ENCODE data around the gene AKR1C8. TPM values are rescaled to one million over a fixed set of nuclear protein-coding genes. Genes with fewer than 3 reads are reported as not detected.

The AKR1C8 gene
- total RNA-seq, 1 experiment from 2014 or later = not detected

GRCh38 chr10:5206799-5207198 is 21.8 kb upstream of the AKR1C8 start:
- Histone ChIP-seq H3K27ac (ENCODE audit: low read depth, low read length) (no peak overlapping the region), H3K9me3 (ENCODE audit: control insufficient read depth in 1 of 2, insufficient read depth in 1 of 2, low read depth in 1 of 2, low read length in 2 of 2) (no peaks in the 10 kb centered on the region), H3K4me3 (replicated peaks in 1 of 2; ENCODE audit: low read depth in 1 of 2, low read length in 2 of 2) (no peak overlapping the region), H3K27me3 (ENCODE audit: insufficient read depth, low read length) (no peaks in the 10 kb centered on the region; the same call in 1 of the 2 replicates), H2AFZ (ENCODE audit: low read depth, low read length, poor library complexity, severe bottlenecking) (no peak overlapping the region), H3K4me1 (ENCODE audit: control insufficient read depth in 1 of 2, insufficient read depth in 2 of 2, low read length in 2 of 2) (no peaks in the 10 kb centered on the region), H3K9me2 (ENCODE audit: insufficient read depth) (no peaks in the 10 kb centered on the region; the same call in 1 of the 2 replicates), H3K4me2 (ENCODE audit: low read length) (no peak overlapping the region), H3K36me3 (ENCODE audit: control insufficient read depth in 1 of 2, insufficient read depth in 2 of 2, low read length in 2 of 2) (no peaks in the 10 kb centered on the region), H3K79me2 (ENCODE audit: insufficient read depth, low read length) (no peaks in the 10 kb centered on the region), H4K20me1 (ENCODE audit: insufficient read depth) (no peaks in the 10 kb centered on the region), H3K9ac (ENCODE audit: low read length) (no peak overlapping the region)
- DNase-seq (ENCODE audit: low read depth, low spot score) (no peak), ATAC-seq (no peak)
- TF ChIP-seq POLR2AphosphoS5 (IDR thresholded peaks at IDR 0.05; ENCODE audit: low read depth, low read length) (no peak), ZFX (IDR thresholded peaks at IDR 0.05) (no peak), SRF (IDR thresholded peaks at IDR 0.05; ENCODE audit: low read depth) (no peak), YY1 (IDR thresholded peaks at IDR 0.05; ENCODE audit: extremely low read depth, insufficient replicate concordance, low read depth, low read length) (no peak)
- ChIA-PET RAD21 (ENCODE audit: low non-redundant PET in 1 of 2, low total read pairs in 2 of 2, uncharacterized antibody in 2 of 2, unreplicated experiment in 2 of 2) (no interaction called here), CTCF (no interaction called here), POLR2A (no interaction called here)
- no TSS peak for BruUV-seq (replicated peaks)
- intact Hi-C loops (cut with micrococcal nuclease) = no loop called here

- no peak overlapping the region for H3K4me3 ChIP-seq (replicated peaks in 1 of 2; ENCODE audit: low read depth in 1 of 2, low read length in 2 of 2)
- no TSS peak for BruUV-seq (replicated peaks)
- intact Hi-C loops (cut with micrococcal nuclease) = no loop called here
- CTCF ChIA-PET = no interaction called here
- DNase-seq (ENCODE audit: low read depth, low spot score) (no peak), ATAC-seq (peak; percentile 59; the same call in 1 of the 2 replicates)
- H3K4me1 ChIP-seq (ENCODE audit: control insufficient read depth in 1 of 2, insufficient read depth in 2 of 2, low read length in 2 of 2) = no peaks in the 10 kb centered on the region
- peaks cover 3% of the 10 kb centered on the region; the same call in 1 of the 2 replicates for H3K9me2 ChIP-seq (ENCODE audit: insufficient read depth)
- no peak overlapping the region for H2AFZ ChIP-seq (ENCODE audit: low read depth, low read length, poor library complexity, severe bottlenecking)
- TF ChIP-seq CTCF (IDR thresholded peaks at IDR 0.05 in 2 of 3, conservative IDR thresholded peaks at IDR 0.05 in 1 of 3; ENCODE audit: borderline replicate concordance in 1 of 3, insufficient read depth in 1 of 3, low read depth in 2 of 3, low read length in 2 of 3) = 0 out of 6 replicates have a peak, but pooled peaks of 1 of the 3 experiments have one; percentile 5
- TF ChIP-seq MAX (IDR thresholded peaks at IDR 0.05) = no peak
- no peaks in the 10 kb centered on the region for H3K27me3 ChIP-seq (ENCODE audit: insufficient read depth, low read length)
- H3K27ac ChIP-seq (ENCODE audit: low read depth, low read length) = no peak overlapping the region
- POLR2A ChIA-PET = no interaction called here
- RAD21 ChIA-PET (ENCODE audit: low non-redundant PET in 1 of 2, low total read pairs in 2 of 2, uncharacterized antibody in 2 of 2, unreplicated experiment in 2 of 2) = no interaction called here
- no peaks in the 10 kb centered on the region for H4K20me1 ChIP-seq (ENCODE audit: insufficient read depth)
- no peak overlapping the region for H3K9ac ChIP-seq (ENCODE audit: low read length)
- H3K79me2 ChIP-seq (ENCODE audit: insufficient read depth, low read length) = no peaks in the 10 kb centered on the region
- H3K4me2 ChIP-seq (ENCODE audit: low read length) = no peak overlapping the region
- H3K36me3 ChIP-seq (ENCODE audit: control insufficient read depth in 1 of 2, insufficient read depth in 2 of 2, low read length in 2 of 2) = no peaks in the 10 kb centered on the region
- H3K9me3 ChIP-seq (ENCODE audit: control insufficient read depth in 1 of 2, insufficient read depth in 1 of 2, low read depth in 1 of 2, low read length in 2 of 2) = no peaks in the 10 kb centered on the region
Measured at GRCh38 chr10:5199398-5199797, 14.4 kb upstream of the AKR1C8 start.

Measured in HCT116 (cell line).